OCI-LY7 (cell line): ENCODE results near the gene CAVIN1. TPM values are rescaled to one million over a fixed set of nuclear protein-coding genes. Genes with fewer than 3 reads are reported as not detected.

ENCODE experiments used
- BruUV-seq: library from RNA; stranded (reverse); fragments of 400-500 nt; replicated peaks from 2 replicates; lab custom pipeline; 2021; lab: Mats Ljungman, UMichigan
- CTCF ChIA-PET: fragments of 300-600 bp; sonication (Branson Sonifier 250); formaldehyde crosslinking; loops from one replicate; lab custom pipeline; 2022; ENCODE audit warnings: antibody characterized with exemption; ENCODE audit not compliant: unreplicated experiment; lab: Charles Lee
- POLR2A ChIA-PET: fragments of 300-600 bp; sonication (Branson Sonifier 250); formaldehyde crosslinking; loops from one replicate; lab custom pipeline; 2022; ENCODE audit warnings: antibody characterized with exemption; lab: Charles Lee
- DNase-seq: peaks from one replicate; pipeline ENCODE4 v3.0.0-alpha.2; 2015; ENCODE audit warnings: low spot score
- H2AFZ ChIP-seq: fragments of 200-600 bp; sonication (generic), shearing (Covaris generic); 2 replicates; pipeline ENCODE4 v1.6.1; 2014; ENCODE audit warnings: mild to moderate bottlenecking, antibody characterized with exemption, low read length, moderate library complexity
- H3K27ac ChIP-seq: fragments of 200-600 bp; sonication (generic); 2 replicates; pipeline ENCODE4 v1.5.1; 2014; ENCODE audit warnings: mixed run types, low read depth, mild to moderate bottlenecking, moderate library complexity, low read length, inconsistent platforms; ENCODE audit not compliant: poor library complexity, severe bottlenecking
- H3K36me3 ChIP-seq: fragments of 200-600 bp; sonication (generic); 2 replicates; pipeline ENCODE4 v1.6.1; 2014; ENCODE audit warnings: mild to moderate bottlenecking, antibody characterized with exemption, low read length, moderate library complexity, mixed read lengths; ENCODE audit not compliant: insufficient read depth
- H3K4me1 ChIP-seq: fragments of 200-600 bp; sonication (generic); 2 replicates; pipeline ENCODE4 v1.5.1; 2014; ENCODE audit warnings: mild to moderate bottlenecking, low read length; ENCODE audit not compliant: insufficient read depth, poor library complexity, severe bottlenecking
- H3K4me2 ChIP-seq: fragments of 200-600 bp; sonication (generic); 2 replicates; pipeline ENCODE4 v1.6.1; 2014; ENCODE audit warnings: mild to moderate bottlenecking, low read length
- H3K4me3 ChIP-seq: fragments of 200-600 bp; sonication (generic); 2 replicates; pipeline ENCODE4 v1.5.1; 2014; ENCODE audit warnings: mild to moderate bottlenecking, low read depth, low read length; ENCODE audit not compliant: poor library complexity, severe bottlenecking
- H3K79me2 ChIP-seq: fragments of 200-600 bp; sonication (generic); 2 replicates; pipeline ENCODE4 v1.6.1; 2016; ENCODE audit warnings: low read depth, mild to moderate bottlenecking, low read length, moderate library complexity, mixed read lengths; ENCODE audit not compliant: insufficient read depth
- H3K9me2 ChIP-seq: fragments of 200-600 bp; sonication (generic); 2 replicates; pipeline ENCODE4 v1.6.1; 2016; ENCODE audit warnings: mild to moderate bottlenecking, low read length, mixed read lengths; ENCODE audit not compliant: insufficient read depth
- H3K9me3 ChIP-seq: fragments of 200-600 bp; sonication (generic); 2 replicates; pipeline ENCODE4 v1.6.1; 2014; ENCODE audit warnings: mild to moderate bottlenecking, mixed run types, low read length, mixed read lengths
- H4K20me1 ChIP-seq: fragments of 200-600 bp; sonication (generic); 2 replicates; pipeline ENCODE4 v1.6.1; 2014; ENCODE audit warnings: mild to moderate bottlenecking, antibody characterized with exemption, low read length, moderate library complexity, mixed read lengths; ENCODE audit not compliant: insufficient read depth
- CTCF ChIP-seq: fragments of 200-600 bp; sonication (generic); conservative IDR thresholded peaks from 2 replicates; pipeline ENCODE4 v1.5.1; 2014; ENCODE audit warnings: mild to moderate bottlenecking, antibody characterized with exemption, low read length, moderate library complexity, mixed read lengths
- EZH2phosphoT487 ChIP-seq: fragments of 200-600 bp; sonication (generic); IDR thresholded peaks from 2 replicates; pipeline ENCODE4 v1.6.1; 2018; ENCODE audit warnings: low read depth, borderline replicate concordance, mild to moderate bottlenecking, mixed run types, antibody characterized with exemption, low read length, moderate library complexity, mixed read lengths
- intact Hi-C: fragments of 100-400 bp; cut with micrococcal nuclease; formaldehyde crosslinking; loops from one replicate; pipeline ENCODE4 v1.10.0; 2022; ENCODE audit not compliant: unreplicated experiment
- total RNA-seq, 2 experiments: library from RNA; depleted of rRNA in 1 of 2; stranded (reverse); fragments of >200 nt in 1 of 2; shearing (Covaris generic) in 1 of 2; gene quantifications; 2 replicates each; pipeline ENCODE4 v1.2.3, GENCODE V29; 2014 to 2022

CAVIN1 gene
- total RNA-seq, 2 experiments from 2014 or later: 0.08 TPM; not detected in 1

GRCh38 chr17:42414704-42415409, 8.2 kb downstream of the CAVIN1 start:
- H3K36me3 ChIP-seq: no peaks in the 10 kb centered on the region
- peaks cover 23% of the 10 kb centered on the region for H3K4me1 ChIP-seq
- H3K9me2 ChIP-seq: no peaks in the 10 kb centered on the region
- no TSS peak for BruUV-seq
- H3K9me3 ChIP-seq: no peaks in the 10 kb centered on the region
- TF ChIP-seq EZH2phosphoT487: no peak
- TF ChIP-seq CTCF: no peak
- peak overlapping the region; percentile 73; the same call in 1 of the 2 replicates for H2AFZ ChIP-seq
- CTCF ChIA-PET: interaction anchor here (0.6 to 0.9 kb wide), 2 partner anchors 12 to 103 kb away, joined by 3 read pairs; no protein-coding TSS in a partner anchor
- peak overlapping the region; percentile 81 for H3K27ac ChIP-seq
- intact Hi-C loops: no loop called here
- peak overlapping the region; percentile 75 for H3K4me2 ChIP-seq
- POLR2A ChIA-PET: interaction anchor here (0.9 to 1.0 kb wide), 4 partner anchors 9 to 232 kb away, joined by 3 to 5 read pairs (median 4); no protein-coding TSS in a partner anchor
- H3K4me3 ChIP-seq: peak overlapping the region; percentile 59
- H3K79me2 ChIP-seq: no peaks in the 10 kb centered on the region
- H4K20me1 ChIP-seq: no peaks in the 10 kb centered on the region
- peak; percentile 86 for DNase-seq

- H3K4me3 ChIP-seq: no peak overlapping the region
- no peak overlapping the region for H2AFZ ChIP-seq
- no peak overlapping the region for H3K27ac ChIP-seq
- intact Hi-C loops: no loop called here
- H3K4me2 ChIP-seq: no peak overlapping the region
- no peaks in the 10 kb centered on the region for H3K9me3 ChIP-seq
- peaks cover 23% of the 10 kb centered on the region for H3K4me1 ChIP-seq
- no peaks in the 10 kb centered on the region for H3K79me2 ChIP-seq
- no peaks in the 10 kb centered on the region for H3K9me2 ChIP-seq
- H3K36me3 ChIP-seq: no peaks in the 10 kb centered on the region
- ChIA-PET POLR2A (no interaction called here), CTCF (no interaction called here)
- DNase-seq: no peak
- no peaks in the 10 kb centered on the region for H4K20me1 ChIP-seq
- TF ChIP-seq EZH2phosphoT487 (no peak), CTCF (no peak)
- no TSS peak for BruUV-seq
Observed at GRCh38 chr17:42413464-42414040, 9.5 kb downstream of the CAVIN1 start.
